Activated CD4-positive, CD25-positive, alpha-beta regulatory T cell (primary cell): Measurements from ENCODE around the gene RPF1.
"Not testable (repeated sequence)": the region's sequence is repeated elsewhere in the genome, so short reads cannot be mapped to it uniquely, and the experiment has no call there.

Experiments
- DNase-seq, 4 experiments: peaks; one replicate each; lab custom pipeline; 2025; lab: John Stamatoyannopoulos, UW

Gene RPF1

GRCh38 chr1:84478876-84479868, at the start of gene RPF1:
Gene RPF1, plus strand, starts transcription at chr1:84479266. Its CDS starts 16 bp downstream, at chr1:84479282.
- DNase-seq: peak; percentile 40 to 56 (median 50)

DNA sequence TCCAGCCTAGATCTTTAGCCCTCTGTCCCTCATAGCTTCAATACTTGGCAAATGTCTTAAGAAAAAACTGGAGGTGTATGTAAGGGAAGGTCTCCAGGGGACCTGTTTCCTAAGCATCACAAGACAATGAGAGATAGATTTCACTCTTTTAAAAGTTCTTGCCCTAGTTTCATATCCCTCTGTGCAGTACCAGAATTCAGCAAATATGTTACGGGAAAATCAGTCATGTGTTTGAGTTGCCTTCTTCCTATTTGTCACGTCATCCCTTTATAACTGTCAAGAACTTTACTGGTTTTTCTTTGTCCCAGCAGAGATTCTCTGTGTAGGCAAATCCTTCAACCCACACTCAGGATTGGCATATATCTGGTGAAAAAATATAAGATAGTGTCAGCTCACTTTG, 48.5 kb upstream of the RPF1 start:
- DNase-seq: no peak

- DNase-seq: peak in 2 of 4 experiments; percentile 13 to 15
Measured at GRCh38 chr1:84433258-84434080, 45.6 kb upstream of the RPF1 start.

GRCh38 chr1:84434081-84434769, 44.8 kb upstream of the RPF1 start:
- DNase-seq: no peak

DNA sequence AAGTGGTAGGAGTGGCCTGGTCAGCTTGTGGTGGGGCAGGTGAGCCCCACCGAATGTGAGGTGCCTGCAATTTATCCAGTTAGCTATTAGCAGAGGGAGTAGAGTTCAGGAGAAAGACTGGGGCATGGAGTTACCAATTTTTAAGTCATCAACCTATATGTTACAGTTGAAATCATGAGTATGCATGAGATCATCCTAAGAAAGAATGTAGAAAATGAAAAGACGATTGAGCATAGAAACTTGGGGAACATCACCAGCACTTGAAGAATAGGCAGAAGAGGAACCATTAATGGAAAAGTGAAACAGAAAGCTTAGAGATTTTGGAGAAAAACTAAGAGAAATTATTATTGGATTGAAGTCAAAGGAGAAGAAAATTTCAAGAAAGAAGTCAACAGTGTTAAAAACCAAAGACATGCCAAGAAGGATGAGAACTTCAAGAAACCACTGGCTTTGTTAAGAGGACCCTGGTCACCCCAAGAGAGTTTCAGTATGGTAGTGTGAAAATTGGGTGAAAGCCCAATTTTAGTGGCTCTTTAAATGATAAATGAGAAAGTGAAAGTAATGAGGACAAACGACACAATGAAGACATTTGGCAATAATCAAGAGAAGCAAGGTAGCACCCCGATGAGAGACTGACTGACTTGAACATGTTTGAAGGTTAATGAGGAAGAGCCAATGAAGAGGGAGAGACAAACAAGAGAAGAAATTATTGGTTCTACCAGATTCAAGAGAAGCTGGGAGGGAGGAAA, 44.1 kb upstream of the RPF1 start:
- DNase-seq: no peak

- DNase-seq: no peak
Measured at GRCh38 chr1:84436876-84437655, 42.0 kb upstream of the RPF1 start.

- DNase-seq: no peak
Measured at GRCh38 chr1:84442256-84442655, 36.8 kb upstream of the RPF1 start.

GRCh38 chr1:84442747-84443646, 36.1 kb upstream of the RPF1 start:
- DNase-seq: not testable (repeated sequence)

DNA sequence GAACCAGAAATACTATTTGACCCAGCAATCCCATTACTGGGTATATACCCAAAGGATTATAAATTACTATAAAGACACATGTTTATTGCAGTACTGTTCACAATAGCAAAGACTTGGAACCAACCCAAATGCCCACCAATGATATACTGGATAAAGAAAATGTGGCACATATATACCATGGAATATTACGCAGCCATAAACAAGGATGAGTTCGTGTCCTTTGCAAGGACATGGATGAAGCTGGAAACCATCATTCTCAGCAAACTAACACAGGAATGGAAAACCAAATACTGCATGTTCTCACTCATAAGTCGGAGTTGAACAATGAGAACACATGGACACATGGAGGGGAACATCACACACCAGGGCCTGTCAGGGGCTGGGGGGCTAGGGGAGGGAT, 30.4 kb upstream of the RPF1 start:
- not testable (repeated sequence) for DNase-seq

GRCh38 chr1:84450910-84451309, 28.2 kb upstream of the RPF1 start:
- DNase-seq: no peak

DNA sequence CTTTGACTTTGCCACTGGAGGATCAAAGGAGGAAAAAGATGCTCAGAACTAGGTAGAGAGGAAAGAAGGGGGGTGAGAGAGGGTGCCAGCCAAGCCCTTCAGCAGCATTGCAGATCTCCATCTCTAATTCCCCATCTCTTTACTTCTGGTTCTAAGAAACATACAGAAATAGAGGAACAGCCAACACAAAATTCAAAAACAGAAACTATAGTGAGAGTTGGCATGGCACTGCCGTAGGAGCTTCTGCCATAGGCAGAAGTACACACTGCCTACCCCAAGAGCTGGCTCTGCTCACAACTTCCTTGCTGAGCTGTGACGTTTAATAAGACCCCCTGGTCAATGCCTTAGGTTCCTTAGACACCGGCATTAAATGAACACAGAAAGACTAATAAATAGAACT, 26.6 kb upstream of the RPF1 start:
- DNase-seq: no peak

DNA sequence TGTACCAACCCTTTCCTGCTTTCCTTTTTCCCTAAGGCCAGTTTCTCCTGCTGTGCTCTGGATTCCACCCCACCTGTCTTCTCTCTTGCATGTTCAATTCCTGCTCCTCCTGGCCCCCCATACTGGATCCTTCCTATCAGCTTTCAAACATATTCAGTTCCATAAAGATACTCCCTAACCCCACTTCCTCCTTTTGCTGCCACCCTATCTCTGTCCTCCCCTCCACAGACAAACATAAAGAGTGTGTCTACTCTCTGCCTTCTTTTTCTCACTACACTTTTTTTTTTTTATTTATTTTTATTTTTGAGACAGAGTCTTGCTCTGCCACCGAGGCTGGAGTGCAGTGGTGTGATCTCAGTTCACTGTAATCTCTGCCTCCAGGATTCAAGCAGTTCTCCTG, 16.9 kb upstream of the RPF1 start:
- DNase-seq: no peak

DNA sequence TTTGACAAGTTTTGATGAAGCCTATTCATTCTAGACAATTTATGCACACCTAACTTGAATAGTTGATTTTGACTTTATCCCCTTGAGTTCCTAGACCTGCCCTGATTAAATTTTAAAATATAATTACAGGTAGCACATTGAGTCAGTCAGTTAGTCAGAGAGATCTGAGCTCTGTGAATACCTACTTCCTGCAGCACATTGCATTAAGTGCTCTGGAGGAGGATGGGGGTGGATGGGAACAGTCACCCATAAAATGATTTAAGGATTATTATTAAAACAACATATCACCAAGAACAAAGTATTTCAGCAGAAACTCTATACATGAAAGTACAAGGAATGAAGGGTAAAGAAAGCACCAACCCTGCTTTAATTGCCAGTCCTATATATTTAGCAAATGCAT, 11.8 kb upstream of the RPF1 start:
- no peak for DNase-seq

- DNase-seq: no peak
Measured at GRCh38 chr1:84476225-84476624, 2.8 kb upstream of the RPF1 start.

DNA sequence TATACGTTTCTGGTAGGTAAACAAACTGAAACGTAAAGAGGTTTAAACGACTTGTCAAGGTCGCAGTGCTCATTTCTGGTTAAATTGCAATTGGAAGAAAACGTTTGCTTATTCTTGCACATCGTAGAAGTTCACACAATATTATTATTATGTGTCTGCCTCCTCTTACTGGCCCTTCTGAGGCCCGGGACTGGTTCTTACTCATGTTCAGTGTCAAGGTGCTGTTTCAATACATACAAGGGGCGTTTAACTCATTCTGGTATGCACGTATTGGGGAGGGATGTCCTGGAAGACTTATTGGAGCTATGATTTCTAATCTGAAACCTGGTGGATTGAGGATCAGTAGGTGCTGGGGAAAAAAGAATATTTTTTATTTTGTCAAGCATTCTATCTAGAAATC, 932 bp downstream of the RPF1 start:
- DNase-seq: no peak

DNA sequence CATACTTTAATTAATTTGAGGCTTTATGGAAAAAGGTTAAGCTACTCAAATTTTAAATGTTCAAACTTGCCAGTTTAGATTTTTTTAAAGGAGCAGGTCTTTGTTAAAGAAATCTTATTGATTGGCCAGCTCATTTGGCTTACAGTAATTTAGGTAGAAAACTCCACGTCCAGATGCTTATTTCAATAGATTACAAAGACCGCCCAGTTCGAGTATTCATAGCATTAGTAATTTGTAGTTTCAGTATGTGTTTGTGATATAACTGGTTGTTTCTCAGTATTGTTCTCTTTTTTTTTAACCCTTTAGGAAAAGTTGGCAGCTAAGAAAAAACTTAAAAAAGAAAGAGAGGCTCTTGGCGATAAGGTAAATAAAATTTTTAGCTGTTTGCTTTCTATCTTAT, 1.6 kb downstream of the RPF1 start:
- no peak for DNase-seq

DNA sequence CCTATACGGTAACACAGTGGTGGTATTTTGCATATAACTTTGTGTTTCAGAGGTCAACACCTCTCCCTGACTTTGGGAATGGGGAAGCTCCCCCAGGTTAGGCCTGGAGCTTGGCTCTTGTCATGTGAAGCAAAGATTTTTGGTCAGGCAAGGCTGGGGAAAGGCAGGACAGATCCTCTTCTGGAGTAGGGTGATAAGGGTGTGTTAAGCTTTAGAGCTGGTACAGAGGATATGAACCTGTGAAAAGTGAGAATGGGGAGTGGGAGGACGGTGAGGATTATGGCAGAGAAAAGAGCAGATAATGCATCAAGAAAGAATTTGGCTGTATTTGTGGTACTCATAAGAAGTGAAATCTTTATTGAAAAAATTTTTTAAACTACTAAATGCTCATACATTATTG, 2.3 kb downstream of the RPF1 start:
- no peak for DNase-seq

- DNase-seq: no peak
Measured at GRCh38 chr1:84488107-84488506, 9.0 kb downstream of the RPF1 start.

GRCh38 chr1:84489766-84490165, 10.7 kb downstream of the RPF1 start:
- DNase-seq: no peak

GRCh38 chr1:84492726-84493125, 13.7 kb downstream of the RPF1 start:
- DNase-seq: no peak
